Measurements from ENCODE around the gene FAAP20. TPM values are rescaled to one million over a fixed set of nuclear protein-coding genes. Genes with fewer than 3 reads are reported as not detected.

The FAAP20 gene
- total and polyA plus RNA-seq, 2 experiments from 2014 or later = 34.5 to 122 TPM

DNA sequence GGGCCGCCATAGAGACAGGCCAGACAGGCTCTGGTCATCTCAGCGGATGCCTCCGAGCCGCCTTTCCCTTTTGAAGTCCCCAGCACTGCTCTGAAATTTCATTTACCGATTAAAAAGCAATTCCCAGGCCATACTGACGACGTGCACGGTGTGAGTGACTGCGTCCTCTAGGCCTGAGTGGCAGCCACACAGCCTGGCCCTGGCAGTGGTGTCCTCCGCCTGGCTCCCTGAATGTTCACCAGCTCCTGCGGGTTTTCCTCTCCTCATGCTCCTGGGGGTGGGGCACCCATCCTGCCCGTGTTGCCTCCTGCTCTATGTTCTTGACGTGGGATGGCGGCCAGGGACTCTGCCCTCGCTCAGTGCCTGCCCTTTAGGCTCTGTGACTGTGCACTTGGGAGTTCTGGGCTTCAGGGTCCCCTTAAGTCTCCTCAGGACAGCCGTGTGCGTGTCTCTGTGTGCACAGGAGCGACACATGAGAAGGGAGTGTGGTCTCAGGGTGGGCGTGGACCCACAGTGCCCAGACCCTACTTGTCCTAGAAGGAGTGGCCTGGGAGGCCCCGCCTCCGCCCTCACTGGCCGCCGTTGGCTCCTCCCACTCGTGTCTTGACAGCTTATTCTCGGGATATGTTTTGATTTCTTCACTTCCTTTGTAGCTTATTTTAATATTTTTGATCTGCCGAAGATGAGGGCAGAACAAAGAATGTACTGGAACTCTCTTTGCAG is 37.1 kb upstream of the FAAP20 start:
- TF ChIP-seq EZH2 (IDR thresholded peaks at IDR 0.05; ENCODE audit: insufficient read depth, poor library complexity, severe bottlenecking) (no peak), EZH2phosphoT487 (IDR thresholded peaks at IDR 0.05; ENCODE audit: insufficient read depth, low read depth) (no peak)
- Histone ChIP-seq H3K79me2 (ENCODE audit: insufficient read depth) (peaks cover 78% of the 10 kb centered on the region), H3K4me3 (peak overlapping the region; percentile 90), H3K36me3 (ENCODE audit: low read depth) (no peaks in the 10 kb centered on the region), H3K9me3 (ENCODE audit: low read depth) (no peaks in the 10 kb centered on the region), H3K27ac (peak overlapping the region; percentile 96), H3K4me1 (ENCODE audit: insufficient read depth) (peaks cover 35% of the 10 kb centered on the region), H3K9ac (peak overlapping the region; percentile 97), H3K4me2 (ENCODE audit: unreplicated experiment) (peak overlapping the region; percentile 93), H3K9me2 (ENCODE audit: insufficient read depth) (no peaks in the 10 kb centered on the region), H3K27me3 (replicated peaks; ENCODE audit: insufficient read depth) (no peaks in the 10 kb centered on the region), H3F3A (ENCODE audit: insufficient read depth) (peaks cover 26% of the 10 kb centered on the region), H4K20me1 (ENCODE audit: insufficient read depth) (peaks cover 8% of the 10 kb centered on the region; the same call in 1 of the 2 replicates), H2AFZ (no peak overlapping the region)
- WGBS, 2 experiments (ENCODE audit: low coverage in 1 of 2, low lambda C conversion rate in 2 of 2, missing lambda C conversion rate in 2 of 2) = 3 to 6% methylated on average over 26 of the region's 26 CpGs
- peak; percentile 91 for DNase-seq
- in situ Hi-C loops (cut with MboI) = no loop called here

DNA sequence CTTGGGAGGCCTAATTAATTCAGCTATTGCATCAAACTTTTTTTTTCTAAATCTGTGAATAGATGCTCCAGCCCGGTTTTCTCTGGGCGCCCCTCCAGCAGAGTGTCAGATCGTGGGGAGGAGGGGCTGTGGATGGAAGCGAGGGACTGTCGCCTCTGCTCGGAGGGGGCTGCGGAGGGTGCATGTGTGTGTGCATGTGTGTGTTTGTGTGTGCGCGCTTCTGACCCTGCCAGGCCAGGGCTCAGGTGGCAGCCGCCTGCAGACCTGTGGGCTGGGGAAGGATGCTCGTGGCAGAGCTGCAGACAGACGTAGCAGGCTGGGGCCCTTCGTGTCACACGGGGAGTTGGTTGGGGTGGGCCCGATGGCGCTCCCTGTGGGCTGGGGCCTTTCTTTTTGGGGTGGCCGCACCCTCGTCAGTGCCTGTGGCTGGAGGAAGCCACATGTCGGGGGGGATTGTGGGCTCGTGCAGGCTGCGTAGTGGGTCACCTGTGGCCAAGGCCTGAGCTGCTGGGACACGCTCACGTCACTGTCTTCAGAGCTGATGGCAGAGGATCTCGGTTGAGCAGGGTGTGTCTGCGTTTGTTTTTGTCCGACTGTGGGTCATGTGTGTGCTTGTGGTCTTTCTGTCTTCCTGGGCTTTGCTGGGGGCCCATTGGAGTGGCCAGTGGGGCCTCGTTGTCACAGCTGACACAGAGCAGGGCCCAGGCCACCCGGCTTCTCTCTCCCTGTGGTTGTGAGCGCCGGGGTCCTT is 36.4 kb upstream of the FAAP20 start:
- Histone ChIP-seq H3K27ac (peak overlapping the region; percentile 96), H3K4me2 (ENCODE audit: unreplicated experiment) (peak overlapping the region; percentile 93), H3K4me1 (ENCODE audit: insufficient read depth) (peaks cover 33% of the 10 kb centered on the region), H3K27me3 (replicated peaks; ENCODE audit: insufficient read depth) (no peaks in the 10 kb centered on the region), H3K9me2 (ENCODE audit: insufficient read depth) (no peaks in the 10 kb centered on the region), H3K9ac (peak overlapping the region; percentile 97), H3K4me3 (peak overlapping the region; percentile 90), H3F3A (ENCODE audit: insufficient read depth) (peaks cover 24% of the 10 kb centered on the region), H3K79me2 (ENCODE audit: insufficient read depth) (peaks cover 71% of the 10 kb centered on the region), H3K36me3 (ENCODE audit: low read depth) (no peaks in the 10 kb centered on the region), H3K9me3 (ENCODE audit: low read depth) (no peaks in the 10 kb centered on the region), H4K20me1 (ENCODE audit: insufficient read depth) (peaks cover 8% of the 10 kb centered on the region; the same call in 1 of the 2 replicates), H2AFZ (no peak overlapping the region)
- TF ChIP-seq EZH2phosphoT487 (IDR thresholded peaks at IDR 0.05; ENCODE audit: insufficient read depth, low read depth) (no peak), EZH2 (IDR thresholded peaks at IDR 0.05; ENCODE audit: insufficient read depth, poor library complexity, severe bottlenecking) (no peak)
- DNase-seq = peak; percentile 58
- in situ Hi-C loops (cut with MboI) = no loop called here
- 2 to 3% methylated on average over 26 to 28 of the region's 30 CpGs for WGBS, 2 experiments (ENCODE audit: low coverage in 1 of 2, low lambda C conversion rate in 2 of 2, missing lambda C conversion rate in 2 of 2)

DNA sequence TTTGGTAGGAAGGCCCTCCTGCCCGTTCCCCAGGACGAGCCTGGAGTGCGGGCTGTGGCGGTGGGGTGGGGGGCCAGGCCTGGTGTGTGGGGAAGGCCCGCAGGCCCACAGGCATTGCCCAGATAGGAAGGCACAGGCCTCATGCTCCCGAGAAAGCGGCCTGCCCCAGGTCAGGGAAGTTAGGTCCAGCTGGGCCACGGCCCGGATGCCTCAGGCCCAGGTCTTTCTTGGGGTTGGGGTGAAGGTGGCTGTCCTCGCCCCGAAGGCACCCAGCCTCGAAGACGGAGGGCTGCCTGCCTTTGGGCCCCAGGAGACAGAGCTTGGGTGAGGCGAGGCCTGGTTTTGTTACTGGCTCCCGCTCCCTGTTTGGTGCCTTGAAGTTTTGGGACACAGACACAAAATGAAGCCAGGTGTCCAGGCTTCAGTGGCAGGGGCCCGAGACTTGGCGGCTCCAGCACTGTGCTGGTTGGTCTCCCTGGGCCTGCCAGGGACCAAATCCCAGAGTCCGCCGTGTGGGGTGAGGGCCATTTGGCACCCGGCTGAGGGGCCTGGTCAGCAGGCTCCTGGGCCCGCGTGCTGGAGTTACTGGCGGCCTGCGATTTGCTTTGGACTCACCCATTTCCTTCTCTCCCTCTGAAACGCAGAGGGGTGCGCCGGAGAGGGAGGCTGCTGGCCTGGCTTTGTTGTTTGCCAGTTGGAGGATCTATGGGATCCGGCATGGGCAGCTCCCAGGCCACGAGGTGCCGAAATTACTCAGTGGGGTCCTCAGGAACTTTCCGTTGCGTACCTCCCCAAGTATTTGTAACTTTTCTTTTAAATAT is 35.5 kb upstream of the FAAP20 start:
- peaks cover 63% of the 10 kb centered on the region for H3K79me2 ChIP-seq (ENCODE audit: insufficient read depth)
- peaks cover 25% of the 10 kb centered on the region for H3K4me1 ChIP-seq (ENCODE audit: insufficient read depth)
- peaks cover 19% of the 10 kb centered on the region for H3F3A ChIP-seq (ENCODE audit: insufficient read depth)
- H2AFZ ChIP-seq = no peak overlapping the region
- H3K27ac ChIP-seq = peak overlapping the region; percentile 96
- H3K9me2 ChIP-seq (ENCODE audit: insufficient read depth) = no peaks in the 10 kb centered on the region
- no peaks in the 10 kb centered on the region for H3K36me3 ChIP-seq (ENCODE audit: low read depth)
- H3K27me3 ChIP-seq (replicated peaks; ENCODE audit: insufficient read depth) = no peaks in the 10 kb centered on the region
- in situ Hi-C loops (cut with MboI) = no loop called here
- H3K9me3 ChIP-seq (ENCODE audit: low read depth) = no peaks in the 10 kb centered on the region
- TF ChIP-seq EZH2phosphoT487 (IDR thresholded peaks at IDR 0.05; ENCODE audit: insufficient read depth, low read depth) = no peak
- no peak for TF ChIP-seq EZH2 (IDR thresholded peaks at IDR 0.05; ENCODE audit: insufficient read depth, poor library complexity, severe bottlenecking)
- 1 to 3% methylated on average over 29 to 31 of the region's 32 CpGs for WGBS, 2 experiments (ENCODE audit: low coverage in 1 of 2, low lambda C conversion rate in 2 of 2, missing lambda C conversion rate in 2 of 2)
- H3K9ac ChIP-seq = peak overlapping the region; percentile 97
- DNase-seq = peak; percentile 72
- H3K4me2 ChIP-seq (ENCODE audit: unreplicated experiment) = peak overlapping the region; percentile 93
- peaks cover 8% of the 10 kb centered on the region; the same call in 1 of the 2 replicates for H4K20me1 ChIP-seq (ENCODE audit: insufficient read depth)
- H3K4me3 ChIP-seq = peak overlapping the region; percentile 90
